Effector memory CD4-positive, alpha-beta T cell (primary cell): ENCODE data around the gene USH2A.

ENCODE experiments used
- DNase-seq, 3 donors: peaks; one replicate each; pipeline ENCODE4 v3.0.0-alpha.2; 2020
- H3K27ac ChIP-seq: 2 replicates; pipeline ENCODE4 v1.7.0; 2013; ENCODE audit warnings: mild to moderate bottlenecking, low read length, moderate library complexity; ENCODE audit not compliant: insufficient read depth, poor library complexity, severe bottlenecking
- H3K27me3 ChIP-seq: replicated peaks from 2 replicates; pipeline ENCODE4 v1.7.0; 2013; ENCODE audit warnings: mild to moderate bottlenecking, low read length; ENCODE audit not compliant: insufficient read depth, control insufficient read depth, poor library complexity, severe bottlenecking
- H3K36me3 ChIP-seq: 2 replicates; pipeline ENCODE4 v1.7.0; 2013; ENCODE audit warnings: mild to moderate bottlenecking, low read length, moderate library complexity; ENCODE audit not compliant: control insufficient read depth, insufficient read depth
- H3K4me1 ChIP-seq: 2 replicates; pipeline ENCODE4 v1.7.0; 2013; ENCODE audit warnings: low read length, mild to moderate bottlenecking; ENCODE audit not compliant: control insufficient read depth, insufficient read depth, poor library complexity, severe bottlenecking
- H3K4me3 ChIP-seq: 2 replicates; pipeline ENCODE4 v1.7.0; 2013; ENCODE audit warnings: low read length, low read depth, mild to moderate bottlenecking; ENCODE audit not compliant: insufficient read depth, poor library complexity, severe bottlenecking
- H3K9me3 ChIP-seq: 2 replicates; pipeline ENCODE4 v1.7.0; 2013; ENCODE audit warnings: mild to moderate bottlenecking, low read length, moderate library complexity; ENCODE audit not compliant: control insufficient read depth

Gene USH2A

DNA sequence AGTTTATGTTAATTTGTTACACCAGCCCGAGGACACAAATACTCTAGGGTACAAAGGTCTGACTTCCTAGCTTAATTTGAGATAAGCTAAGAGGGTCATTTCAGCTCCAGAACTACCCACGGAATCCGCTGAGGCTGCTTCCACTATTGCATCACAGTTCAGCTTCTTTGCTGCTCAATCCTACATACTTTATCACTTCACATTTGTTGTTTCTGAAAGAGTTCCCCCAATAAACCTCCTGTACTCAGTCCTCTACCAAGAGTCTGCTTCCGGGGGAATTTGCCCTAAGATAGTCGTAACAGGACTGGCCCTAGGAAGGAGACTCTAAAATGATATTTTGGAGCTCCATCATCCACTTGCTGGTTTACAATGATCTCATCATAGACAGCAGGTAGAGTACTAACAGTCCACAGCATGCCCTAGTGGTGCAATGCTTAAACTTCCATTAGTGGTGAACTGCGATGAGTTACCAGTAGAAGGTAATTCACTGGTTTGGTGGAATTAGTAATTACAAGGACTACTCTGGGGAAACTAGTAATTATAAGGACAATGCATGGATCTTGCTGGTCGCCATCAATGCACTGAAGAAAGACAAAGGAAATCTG is 229.3 kb downstream of the USH2A start:
- H3K4me3 ChIP-seq, result no peak overlapping the region
- no peak for DNase-seq
- H3K9me3 ChIP-seq, result no peaks in the 10 kb centered on the region
- no peak overlapping the region for H3K27ac ChIP-seq
- H3K4me1 ChIP-seq, result no peaks in the 10 kb centered on the region
- H3K36me3 ChIP-seq, result no peaks in the 10 kb centered on the region
- no peaks in the 10 kb centered on the region for H3K27me3 ChIP-seq

DNA sequence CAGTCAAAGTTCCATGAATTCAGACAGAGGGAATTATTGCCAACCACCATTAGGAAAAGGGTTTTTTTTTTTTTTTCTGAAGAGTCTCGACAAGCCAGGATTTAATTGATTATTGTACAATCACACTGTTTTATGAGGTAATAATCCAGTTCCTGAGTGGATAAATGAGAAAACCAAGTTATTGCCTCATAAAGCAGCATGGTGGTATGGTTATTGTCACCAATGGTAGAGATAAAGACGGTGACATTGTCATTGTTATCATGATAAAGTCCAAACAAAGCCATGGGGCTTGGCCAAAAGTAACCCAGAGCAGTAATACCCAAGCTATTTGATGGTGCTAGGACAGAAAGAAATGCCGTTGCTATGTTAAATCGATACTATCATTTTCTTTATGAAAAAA is 232.8 kb downstream of the USH2A start:
- no peak for DNase-seq
- H3K36me3 ChIP-seq, result no peaks in the 10 kb centered on the region
- H3K4me1 ChIP-seq, result no peaks in the 10 kb centered on the region
- H3K9me3 ChIP-seq, result no peaks in the 10 kb centered on the region
- H3K27ac ChIP-seq, result no peak overlapping the region
- no peak overlapping the region for H3K4me3 ChIP-seq
- H3K27me3 ChIP-seq, result no peaks in the 10 kb centered on the region

DNA sequence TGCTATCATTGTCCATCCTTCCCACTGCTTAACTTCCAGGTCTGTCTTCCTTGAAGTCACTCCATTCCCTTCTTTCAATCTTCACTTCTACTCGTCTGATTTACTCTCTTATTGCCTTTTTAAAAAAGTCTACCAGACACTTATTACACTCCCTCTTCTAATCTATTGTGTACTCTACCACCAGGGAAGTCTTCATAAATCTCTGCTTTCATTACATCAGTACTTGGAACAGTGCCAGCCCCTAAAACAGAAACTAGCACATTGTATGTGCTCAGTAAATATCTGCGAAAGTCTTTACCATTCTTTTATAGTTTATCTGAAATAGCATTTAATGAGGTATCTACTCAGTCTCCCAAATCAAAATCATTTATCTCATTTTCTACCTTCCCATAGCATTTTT is 236.4 kb downstream of the USH2A start:
- H3K4me1 ChIP-seq, result no peaks in the 10 kb centered on the region
- no peak for DNase-seq
- H3K27me3 ChIP-seq, result no peaks in the 10 kb centered on the region
- H3K4me3 ChIP-seq, result no peak overlapping the region
- no peaks in the 10 kb centered on the region for H3K36me3 ChIP-seq
- H3K27ac ChIP-seq, result no peak overlapping the region
- H3K9me3 ChIP-seq, result no peaks in the 10 kb centered on the region

DNA sequence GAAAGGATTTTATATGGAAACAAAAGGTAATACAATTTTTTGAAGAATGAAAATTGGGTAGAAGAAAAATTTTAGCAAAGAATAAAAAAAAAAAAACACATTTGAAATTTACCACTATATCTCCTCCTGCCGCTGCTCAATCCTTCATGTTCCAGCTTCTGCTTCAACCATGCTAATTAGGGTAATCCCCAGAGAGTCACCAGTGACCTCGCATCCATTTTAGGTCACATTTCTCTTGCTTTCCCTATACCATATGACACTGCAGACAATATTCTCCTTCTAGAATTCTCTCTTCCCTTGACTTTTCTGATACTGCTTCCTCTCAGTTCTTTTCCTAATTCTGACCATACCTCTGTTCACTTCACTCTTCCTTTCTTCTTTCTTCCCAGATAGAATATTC is 237.1 kb downstream of the USH2A start:
- Histone ChIP-seq H3K36me3 (no peaks in the 10 kb centered on the region), H3K4me3 (no peak overlapping the region), H3K4me1 (no peaks in the 10 kb centered on the region), H3K9me3 (no peaks in the 10 kb centered on the region), H3K27ac (no peak overlapping the region), H3K27me3 (no peaks in the 10 kb centered on the region)
- no peak for DNase-seq

DNA sequence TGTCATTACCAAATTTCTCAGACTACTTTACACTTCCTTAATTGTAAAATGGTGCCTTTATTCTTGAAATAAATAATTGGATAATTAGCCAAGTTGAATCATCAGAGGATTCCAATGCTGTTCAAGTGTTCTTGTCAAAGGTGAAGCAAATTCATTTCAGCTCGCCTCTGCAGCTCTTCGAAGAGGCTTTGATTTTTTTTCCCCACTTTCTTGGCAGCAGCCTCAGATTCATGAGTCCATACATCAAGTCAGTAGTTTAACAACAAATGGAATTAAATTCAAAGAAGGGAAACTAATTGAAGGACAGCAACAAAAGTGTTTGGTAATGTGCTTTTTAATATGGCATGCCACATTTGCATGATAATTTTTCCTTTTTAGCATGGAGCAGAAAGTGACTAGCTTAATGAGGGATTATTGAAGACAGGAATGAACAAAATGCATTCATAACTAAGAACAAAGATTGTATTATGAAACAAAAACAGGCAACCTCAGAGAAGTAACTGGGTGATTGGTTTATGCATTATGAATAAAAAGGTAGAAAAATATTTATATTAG is 239.0 kb downstream of the USH2A start:
- Histone ChIP-seq H3K4me3 (no peak overlapping the region), H3K9me3 (no peaks in the 10 kb centered on the region), H3K4me1 (no peaks in the 10 kb centered on the region), H3K36me3 (no peaks in the 10 kb centered on the region), H3K27me3 (no peaks in the 10 kb centered on the region), H3K27ac (no peak overlapping the region)
- DNase-seq, result no peak

DNA sequence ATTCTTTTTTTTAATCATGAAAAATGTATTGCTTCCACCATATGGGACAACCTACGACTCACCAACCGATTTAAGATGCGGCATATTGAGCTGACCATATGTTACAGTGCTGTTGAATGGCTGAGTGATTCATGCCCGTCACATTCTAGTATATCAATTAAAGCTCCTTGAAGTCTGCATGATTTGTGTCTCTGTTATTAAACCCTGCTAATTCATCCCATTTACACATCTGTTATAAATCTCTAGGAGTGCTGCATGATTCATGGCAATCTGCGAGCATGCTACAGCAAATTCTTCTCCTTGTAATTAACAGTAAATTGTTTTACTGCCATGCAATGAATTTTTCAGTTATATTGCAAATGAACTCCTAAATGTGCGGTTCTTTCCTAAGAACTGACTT is 239.8 kb downstream of the USH2A start:
- H3K4me3 ChIP-seq, result no peak overlapping the region
- H3K27ac ChIP-seq, result no peak overlapping the region
- H3K36me3 ChIP-seq, result no peaks in the 10 kb centered on the region
- no peaks in the 10 kb centered on the region for H3K9me3 ChIP-seq
- DNase-seq, result no peak
- no peaks in the 10 kb centered on the region for H3K4me1 ChIP-seq
- H3K27me3 ChIP-seq, result no peaks in the 10 kb centered on the region

DNA sequence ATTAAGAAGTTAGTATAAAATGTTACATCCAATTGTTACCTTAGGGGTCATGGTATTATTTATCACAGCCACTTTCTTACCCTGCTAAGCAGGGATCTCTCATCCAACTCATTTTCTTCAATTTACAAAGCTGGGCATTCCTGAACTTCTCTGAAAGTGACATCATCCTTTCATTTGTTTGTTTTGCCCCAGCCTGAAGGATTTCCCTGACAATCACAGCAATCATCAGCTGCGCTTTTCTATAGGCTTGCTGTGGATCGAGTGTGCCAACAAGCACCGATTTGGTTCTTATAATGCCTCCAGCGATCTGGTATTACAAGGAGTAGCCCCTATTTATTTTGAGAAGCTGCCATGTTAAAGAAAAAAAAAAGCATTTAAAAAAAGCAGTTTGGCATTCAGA is 240.2 kb downstream of the USH2A start:
- H3K9me3 ChIP-seq, result no peaks in the 10 kb centered on the region
- H3K27me3 ChIP-seq, result no peaks in the 10 kb centered on the region
- H3K27ac ChIP-seq, result no peak overlapping the region
- H3K4me1 ChIP-seq, result no peaks in the 10 kb centered on the region
- no peaks in the 10 kb centered on the region for H3K36me3 ChIP-seq
- no peak overlapping the region for H3K4me3 ChIP-seq
- no peak for DNase-seq

DNA sequence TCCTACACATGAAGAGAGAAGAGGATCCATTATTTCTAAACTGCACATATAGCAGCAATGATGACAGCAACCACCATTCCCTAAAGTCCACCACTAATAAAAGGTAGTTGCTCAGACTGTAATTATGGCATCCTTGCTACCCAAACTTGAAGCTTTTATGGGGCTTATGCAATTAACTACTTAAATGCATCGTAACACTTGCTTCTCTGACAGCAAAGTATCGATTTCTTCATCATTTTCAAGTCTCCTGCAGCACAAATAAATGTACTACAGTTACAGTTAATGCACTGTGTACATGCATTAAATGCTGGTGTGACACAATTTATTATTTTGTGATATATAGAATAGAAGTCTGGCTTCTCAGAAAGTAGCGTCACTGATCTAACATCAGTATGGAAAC is 241.7 kb downstream of the USH2A start:
- H3K4me3 ChIP-seq, result no peak overlapping the region
- H3K4me1 ChIP-seq, result no peaks in the 10 kb centered on the region
- no peaks in the 10 kb centered on the region for H3K9me3 ChIP-seq
- no peaks in the 10 kb centered on the region for H3K36me3 ChIP-seq
- H3K27me3 ChIP-seq, result no peaks in the 10 kb centered on the region
- DNase-seq, result no peak
- H3K27ac ChIP-seq, result no peak overlapping the region

DNA sequence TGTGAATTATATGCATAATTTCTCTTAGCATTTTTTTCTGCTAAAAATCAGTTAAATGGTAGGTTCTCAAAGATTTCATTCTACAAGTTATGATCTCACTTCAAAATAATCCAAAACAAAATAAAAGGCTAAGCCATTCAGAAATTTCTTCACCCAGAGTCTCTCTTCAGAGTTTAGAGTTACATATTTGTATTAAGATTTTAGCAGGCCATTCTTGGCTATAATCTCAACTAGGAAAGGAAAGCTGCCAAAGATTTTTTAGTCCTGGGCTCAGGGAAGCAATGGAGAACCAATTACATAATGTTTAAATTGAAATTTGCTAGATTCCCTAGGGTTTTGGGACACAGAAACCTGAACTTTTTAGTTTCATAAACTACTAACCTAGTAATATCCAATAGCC is 245.0 kb downstream of the USH2A start:
- no peaks in the 10 kb centered on the region for H3K9me3 ChIP-seq
- H3K36me3 ChIP-seq, result no peaks in the 10 kb centered on the region
- no peak for DNase-seq
- H3K4me3 ChIP-seq, result no peak overlapping the region
- H3K27me3 ChIP-seq, result no peaks in the 10 kb centered on the region
- no peak overlapping the region for H3K27ac ChIP-seq
- no peaks in the 10 kb centered on the region for H3K4me1 ChIP-seq

DNA sequence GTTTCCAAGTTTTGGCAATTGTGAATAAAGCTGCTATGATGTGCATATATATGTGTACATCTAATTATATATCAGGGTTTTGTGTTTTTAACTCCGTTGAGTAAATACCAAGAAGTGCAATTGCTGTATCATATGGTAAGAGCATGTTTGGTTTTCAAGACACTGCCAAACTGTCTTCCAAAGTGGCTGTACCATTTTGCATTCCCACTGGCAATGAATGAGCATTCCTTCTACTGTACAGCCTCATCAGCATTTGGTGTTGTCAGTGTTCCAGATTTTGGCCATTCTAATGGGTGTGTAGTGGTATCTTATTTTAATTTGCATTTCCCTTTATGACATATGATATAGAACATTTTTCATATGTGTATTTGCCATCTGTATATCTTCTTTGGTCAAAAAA is 246.3 kb downstream of the USH2A start:
- Histone ChIP-seq H3K36me3 (no peaks in the 10 kb centered on the region), H3K9me3 (no peaks in the 10 kb centered on the region), H3K4me1 (no peaks in the 10 kb centered on the region), H3K27ac (no peak overlapping the region), H3K27me3 (no peaks in the 10 kb centered on the region), H3K4me3 (no peak overlapping the region)
- no peak for DNase-seq
